HUES6 (cell line): ENCODE results near the gene R3HDML.

ENCODE experiments used
- H3K27ac ChIP-seq: 2 replicates; pipeline ENCODE4 v1.7.0; 2013; ENCODE audit warnings: low read depth, mild to moderate bottlenecking, low read length, inconsistent platforms
- H3K27me3 ChIP-seq: 2 replicates; pipeline ENCODE4 v1.6.1; 2013; ENCODE audit warnings: low read length; ENCODE audit not compliant: control insufficient read depth, insufficient read depth
- H3K36me3 ChIP-seq: 2 replicates; pipeline ENCODE4 v1.6.1; 2013; ENCODE audit warnings: low read length; ENCODE audit not compliant: control insufficient read depth, insufficient read depth
- H3K4me1 ChIP-seq: 2 replicates; pipeline ENCODE4 v1.6.1; 2013; ENCODE audit warnings: low read length; ENCODE audit not compliant: control insufficient read depth, insufficient read depth
- H3K4me3 ChIP-seq: 2 replicates; pipeline ENCODE4 v1.5.1; 2013; ENCODE audit warnings: low read depth, low read length
- H3K9ac ChIP-seq: one replicate; pipeline ENCODE4 v1.6.1; 2013; ENCODE audit warnings: mild to moderate bottlenecking, low read length
- H3K9me3 ChIP-seq: 2 replicates; pipeline ENCODE4 v1.6.1; 2013; ENCODE audit warnings: low read depth, low read length; ENCODE audit not compliant: control insufficient read depth, insufficient read depth

Gene R3HDML

DNA sequence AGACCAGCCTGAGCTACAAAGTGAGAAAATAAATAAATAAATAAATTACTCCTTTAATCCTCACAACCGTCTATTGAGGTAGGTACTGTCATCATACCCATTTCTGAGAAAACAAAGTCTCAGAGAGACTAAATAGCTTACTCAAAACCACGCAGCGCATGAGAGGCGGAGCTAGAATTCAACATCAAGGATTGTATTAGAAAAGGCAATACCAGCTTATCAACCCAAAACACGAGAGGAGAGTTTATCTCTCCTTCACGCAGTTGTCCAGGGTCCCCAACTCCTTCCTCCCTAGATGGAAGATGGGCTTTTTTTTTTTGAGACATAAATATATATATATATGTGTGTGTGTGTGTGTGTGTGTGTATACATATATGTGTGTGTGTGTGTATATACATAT lies 30.9 kb downstream of the R3HDML start:
- Histone ChIP-seq H3K36me3 (no peaks in the 10 kb centered on the region), H3K9me3 (no peaks in the 10 kb centered on the region), H3K9ac (no peak overlapping the region), H3K27me3 (no peaks in the 10 kb centered on the region), H3K27ac (no peak overlapping the region), H3K4me1 (peaks cover 8% of the 10 kb centered on the region; the same call in 1 of the 2 replicates), H3K4me3 (no peak overlapping the region)

DNA sequence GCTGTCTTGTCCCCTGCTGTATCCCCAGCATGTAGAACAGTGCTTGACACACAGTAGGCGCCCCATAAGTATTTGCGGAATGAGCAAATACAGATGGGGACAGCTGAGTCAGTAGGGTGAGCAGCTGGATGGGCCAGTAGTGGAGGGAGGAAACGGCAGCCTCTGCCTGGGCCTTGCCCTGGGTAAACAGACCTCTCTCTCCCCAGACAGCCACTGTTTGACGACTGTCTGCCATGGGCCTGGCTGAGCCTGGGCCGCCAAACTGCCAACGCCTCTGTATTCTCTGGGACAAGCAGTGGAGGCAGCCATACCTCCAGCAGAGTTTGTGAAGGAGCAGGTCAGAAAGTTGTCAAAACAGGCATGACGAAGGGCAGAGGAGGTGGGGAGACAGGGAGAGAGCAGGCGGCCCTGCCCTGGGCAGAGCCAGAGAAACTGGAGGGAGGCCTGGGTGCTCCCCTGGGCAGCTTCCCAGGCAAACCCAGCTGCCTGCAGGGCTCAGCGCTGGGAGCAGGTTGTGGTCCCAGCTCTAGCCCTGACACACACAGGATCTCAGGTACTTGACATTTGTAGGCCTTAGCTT lies 33.9 kb downstream of the R3HDML start:
- no peaks in the 10 kb centered on the region for H3K27me3 ChIP-seq
- H3K9me3 ChIP-seq, result no peaks in the 10 kb centered on the region
- no peak overlapping the region for H3K9ac ChIP-seq
- peaks cover 8% of the 10 kb centered on the region; the same call in 1 of the 2 replicates for H3K4me1 ChIP-seq
- H3K4me3 ChIP-seq, result no peak overlapping the region
- no peaks in the 10 kb centered on the region for H3K36me3 ChIP-seq
- no peak overlapping the region for H3K27ac ChIP-seq

DNA sequence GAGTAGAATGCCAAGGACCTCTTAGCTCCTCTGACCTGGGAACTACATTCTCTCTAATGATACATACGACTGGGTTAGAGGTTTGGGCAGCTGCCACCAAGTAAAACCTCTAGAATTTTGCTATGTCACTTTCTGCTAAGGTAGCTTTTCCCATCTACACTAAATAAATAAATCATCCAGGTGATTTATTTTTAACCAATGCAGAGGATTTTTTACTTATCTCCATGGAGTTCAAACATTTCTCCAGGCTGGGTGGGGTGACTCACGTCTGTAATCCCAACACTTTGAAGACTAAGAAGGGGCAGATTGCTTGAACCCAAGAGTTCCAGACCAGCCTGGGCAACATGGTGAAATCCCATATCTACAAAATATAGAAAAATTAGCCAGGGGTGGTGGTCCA lies 45.8 kb downstream of the R3HDML start:
- Histone ChIP-seq H3K9ac (no peak overlapping the region), H3K9me3 (no peaks in the 10 kb centered on the region), H3K4me3 (no peak overlapping the region), H3K27ac (no peak overlapping the region), H3K27me3 (no peaks in the 10 kb centered on the region), H3K4me1 (0 out of 2 replicates have a peak, but pooled peaks cover 3% of the 10 kb centered on the region), H3K36me3 (no peaks in the 10 kb centered on the region)

DNA sequence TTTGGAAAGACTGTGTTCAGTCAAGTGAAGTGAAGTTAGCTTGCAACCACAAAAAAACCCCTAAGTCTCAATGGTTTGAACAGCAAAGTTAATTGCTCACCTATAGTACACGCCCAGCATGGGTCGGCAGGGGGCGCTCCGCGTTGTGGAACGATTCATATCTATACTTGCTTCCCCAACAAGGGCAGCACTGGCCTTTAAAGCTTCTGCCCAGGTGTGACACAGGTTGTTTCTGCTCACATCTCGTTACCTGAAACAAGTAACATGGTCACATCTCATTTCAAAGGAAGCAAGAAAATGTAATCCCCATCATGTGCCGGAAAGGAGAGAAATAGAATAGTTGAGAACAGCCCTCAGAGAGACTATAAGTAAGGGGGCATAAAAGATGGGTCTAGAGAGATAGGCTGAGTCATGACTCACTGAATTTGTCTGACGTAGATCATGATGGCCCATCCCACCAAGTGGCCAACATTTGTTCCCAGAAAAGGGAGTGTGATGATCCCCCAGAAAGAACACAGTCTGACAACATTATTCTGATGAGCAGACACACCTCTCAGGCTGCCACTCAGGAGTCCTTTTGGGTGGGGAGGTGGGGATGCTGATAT lies 47.7 kb downstream of the R3HDML start:
- no peaks in the 10 kb centered on the region for H3K9me3 ChIP-seq
- no peak overlapping the region for H3K27ac ChIP-seq
- H3K36me3 ChIP-seq, result no peaks in the 10 kb centered on the region
- 0 out of 2 replicates have a peak, but pooled peaks cover 3% of the 10 kb centered on the region for H3K4me1 ChIP-seq
- H3K4me3 ChIP-seq, result no peak overlapping the region
- H3K27me3 ChIP-seq, result peaks cover 8% of the 10 kb centered on the region
- H3K9ac ChIP-seq, result no peak overlapping the region

GRCh38 chr20:44388466-44389023 lies 51.7 kb downstream of the R3HDML start:
- peaks cover 9% of the 10 kb centered on the region for H3K27me3 ChIP-seq
- H3K4me3 ChIP-seq, result peak overlapping the region; percentile 44
- H3K4me1 ChIP-seq, result 0 out of 2 replicates have a peak, but pooled peaks cover 3% of the 10 kb centered on the region
- no peak overlapping the region for H3K27ac ChIP-seq
- H3K36me3 ChIP-seq, result no peaks in the 10 kb centered on the region
- H3K9me3 ChIP-seq, result no peaks in the 10 kb centered on the region
- H3K9ac ChIP-seq, result no peak overlapping the region

- no peak overlapping the region for H3K27ac ChIP-seq
- no peak overlapping the region for H3K9ac ChIP-seq
- no peak overlapping the region for H3K4me3 ChIP-seq
- H3K4me1 ChIP-seq, result no peaks in the 10 kb centered on the region
- H3K27me3 ChIP-seq, result peaks cover 9% of the 10 kb centered on the region
- H3K9me3 ChIP-seq, result no peaks in the 10 kb centered on the region
- H3K36me3 ChIP-seq, result no peaks in the 10 kb centered on the region
Measured at GRCh38 chr20:44389871-44390270, 53.0 kb downstream of the R3HDML start.

- no peaks in the 10 kb centered on the region for H3K4me1 ChIP-seq
- H3K9me3 ChIP-seq, result no peaks in the 10 kb centered on the region
- no peak overlapping the region for H3K4me3 ChIP-seq
- no peak overlapping the region for H3K27ac ChIP-seq
- no peaks in the 10 kb centered on the region for H3K36me3 ChIP-seq
- H3K27me3 ChIP-seq, result peaks cover 9% of the 10 kb centered on the region
- H3K9ac ChIP-seq, result no peak overlapping the region
Measured at GRCh38 chr20:44390280-44390679, 53.4 kb downstream of the R3HDML start.

- Histone ChIP-seq H3K9me3 (no peaks in the 10 kb centered on the region), H3K4me3 (no peak overlapping the region), H3K9ac (no peak overlapping the region), H3K27ac (no peak overlapping the region), H3K36me3 (no peaks in the 10 kb centered on the region), H3K4me1 (no peaks in the 10 kb centered on the region), H3K27me3 (peaks cover 9% of the 10 kb centered on the region)
Measured at GRCh38 chr20:44392088-44392775, 55.4 kb downstream of the R3HDML start.

- Histone ChIP-seq H3K4me3 (no peak overlapping the region), H3K36me3 (no peaks in the 10 kb centered on the region)
Measured at GRCh38 chr20:44392776-44393607, 56.1 kb downstream of the R3HDML start.

DNA sequence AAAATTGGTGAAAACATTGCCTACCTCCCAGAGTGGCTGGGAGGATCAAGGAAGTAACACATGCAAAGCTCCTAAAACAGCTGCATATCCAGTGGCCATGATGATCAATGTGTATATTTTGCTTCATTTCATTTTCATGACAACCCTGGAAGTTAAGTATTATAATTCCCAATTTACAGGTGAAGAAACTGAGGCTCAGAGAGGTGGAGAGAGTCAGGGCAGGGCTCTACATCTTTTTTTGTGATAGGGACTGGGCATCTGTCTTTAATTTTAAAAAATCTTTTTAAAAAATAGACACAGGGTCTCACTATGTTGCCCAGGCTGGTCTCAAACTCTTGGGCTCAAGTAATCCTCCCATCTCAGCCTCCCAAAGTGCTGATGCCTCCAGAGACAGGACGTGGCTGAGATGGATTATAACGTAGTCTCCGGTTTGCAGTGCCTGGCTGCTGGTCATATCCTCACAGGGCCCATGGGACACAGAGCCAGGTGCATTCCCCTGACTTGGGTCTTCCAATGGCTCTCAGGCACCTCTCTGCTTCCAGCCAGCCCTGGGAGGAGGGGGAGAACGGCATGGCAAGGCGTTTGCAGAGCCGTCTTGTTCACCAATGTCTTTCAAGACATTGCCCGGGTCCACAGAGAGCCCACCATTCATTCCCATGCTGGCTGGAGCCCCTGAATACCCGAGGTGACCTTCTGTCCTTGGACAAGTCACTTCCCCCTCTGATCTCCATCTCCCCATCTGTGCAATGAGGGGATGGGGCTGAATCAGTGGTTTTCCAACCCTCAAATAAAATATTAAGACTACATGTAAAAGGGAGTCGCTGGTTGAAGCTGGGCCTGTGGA lies 57.0 kb downstream of the R3HDML start:
- no peak overlapping the region for H3K9ac ChIP-seq
- no peak overlapping the region for H3K27ac ChIP-seq
- no peak overlapping the region for H3K4me3 ChIP-seq
- H3K9me3 ChIP-seq, result no peaks in the 10 kb centered on the region
- no peaks in the 10 kb centered on the region for H3K4me1 ChIP-seq
- H3K36me3 ChIP-seq, result no peaks in the 10 kb centered on the region
- H3K27me3 ChIP-seq, result peaks cover 7% of the 10 kb centered on the region

More at GRCh38 chr20:44392776-44393607, 56.1 kb downstream of the R3HDML start:
- Histone ChIP-seq H3K27ac (no peak overlapping the region), H3K9ac (no peak overlapping the region), H3K27me3 (peaks cover 9% of the 10 kb centered on the region), H3K9me3 (no peaks in the 10 kb centered on the region), H3K4me1 (no peaks in the 10 kb centered on the region)
